Erythroblast (primary cell): ENCODE measurements around the gene TMEM198.

Experiments
- GATA1 ChIP-seq: IDR thresholded peaks from 2 replicates; pipeline ENCODE4 v1.6.1; 2011; ENCODE audit warnings: low read depth, mild to moderate bottlenecking, control low read depth, low read length, moderate library complexity
- POLR2A ChIP-seq: IDR thresholded peaks from 2 replicates; pipeline ENCODE4 v1.6.1; 2011; ENCODE audit warnings: mild to moderate bottlenecking, low read length

DNA sequence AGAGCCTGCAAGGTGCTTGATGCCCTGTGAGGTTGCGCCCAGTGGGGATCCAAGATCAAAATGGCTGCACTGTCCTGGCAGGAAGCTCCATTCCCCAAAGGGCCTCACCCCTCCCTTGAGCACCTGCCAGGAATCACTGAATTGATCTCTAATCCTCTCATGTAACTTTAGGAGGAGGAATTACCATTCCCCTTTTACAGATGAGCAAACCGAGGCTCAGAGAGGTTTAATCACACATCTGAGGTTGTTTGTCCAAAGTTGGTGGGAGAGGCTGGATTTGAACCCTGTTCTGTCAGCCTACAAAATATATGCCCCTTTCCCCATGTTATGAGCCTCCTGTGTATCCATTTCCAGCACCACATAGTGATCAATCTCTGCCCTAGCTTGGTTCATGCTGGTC, 19.0 kb upstream of the TMEM198 start:
- TF ChIP-seq POLR2A: no peak
- TF ChIP-seq GATA1: no peak
